ENCODE results near the gene TNS3. TPM values are rescaled to one million over a fixed set of nuclear protein-coding genes. Genes with fewer than 3 reads are reported as not detected.

TNS3 gene
- total RNA-seq, 1 experiment from 2014 or later: 9.5 TPM

GRCh38 chr7:47231627-47232026 lies 350.3 kb downstream of the TNS3 start:
- no peak overlapping the region for H3K18ac ChIP-seq (ENCODE audit: insufficient read length, low read depth, low read length)
- TF ChIP-seq CTCF (conservative IDR thresholded peaks at IDR 0.05): no peak
- H2BK120ac ChIP-seq (ENCODE audit: low read depth, low read length, poor library complexity, severe bottlenecking): no peak overlapping the region
- Mint-ChIP-seq H3K9me3 (peaks cover 0 to 3% of the 10 kb centered on the region in 2 experiments; a peak in 2 of 5 replicates), H3K36me3 (ENCODE audit: insufficient read depth in 1 of 3, low read depth in 3 of 3) (no peaks in the 10 kb centered on the region; a peak in 1 of 7 replicates), H3K4me3 (no peak overlapping the region), H3K4me1 (peaks cover 5% of the 10 kb centered on the region in 2 experiments; a peak in 2 of 4 replicates), H3K27me3 (ENCODE audit: low read depth) (peaks cover 2% of the 10 kb centered on the region), H3K27ac (no peak overlapping the region)
- no peaks in the 10 kb centered on the region for H4K20me1 ChIP-seq (ENCODE audit: control insufficient read depth, insufficient read depth, insufficient read length)
- H3K4me2 ChIP-seq (ENCODE audit: insufficient read depth, insufficient read length, low read length): no peak overlapping the region
- H2BK12ac ChIP-seq (ENCODE audit: insufficient read length, low read depth, low read length): no peak overlapping the region
- H4K5ac ChIP-seq (ENCODE audit: insufficient read length, low read depth, low read length): no peak overlapping the region
- no peaks in the 10 kb centered on the region for H3K9me3 ChIP-seq (ENCODE audit: control insufficient read depth, low read depth, low read length)
- H3K56ac ChIP-seq (ENCODE audit: insufficient read length, low read depth, low read length): no peak overlapping the region
- H3K27me3 ChIP-seq (ENCODE audit: insufficient read depth, low read length): no peaks in the 10 kb centered on the region
- H2AFZ ChIP-seq (ENCODE audit: low read length): no peak overlapping the region
- no peak overlapping the region for H3K4ac ChIP-seq (ENCODE audit: low read depth, low read length)
- no peaks in the 10 kb centered on the region for H3K79me2 ChIP-seq (ENCODE audit: insufficient read depth, low read length)
- no peak overlapping the region for H3K9ac ChIP-seq (ENCODE audit: extremely low read depth, insufficient read length, low read length)
- no peak overlapping the region for H2AK5ac ChIP-seq (ENCODE audit: insufficient read length, low read length)
- H3K23me2 ChIP-seq (ENCODE audit: insufficient read length, low read depth, low read length, poor library complexity, severe bottlenecking): no peaks in the 10 kb centered on the region
- no peaks in the 10 kb centered on the region for H3K79me1 ChIP-seq (ENCODE audit: insufficient read depth, low read depth, low read length, poor library complexity, severe bottlenecking)
- H4K8ac ChIP-seq (replicated peaks; ENCODE audit: insufficient read length, low read depth, low read length): no peak overlapping the region
- no peak overlapping the region for H4K91ac ChIP-seq (ENCODE audit: insufficient read length, low read depth, low read length)
- no peak overlapping the region for H3K23ac ChIP-seq (ENCODE audit: insufficient read length, low read depth, low read length)
- WGBS (ENCODE audit: extremely low coverage, insufficient read length, low lambda C conversion rate): no CpG with 5 or more reads among the region's 1 CpG
- no peak overlapping the region for H2BK15ac ChIP-seq (ENCODE audit: low read depth, low read length)
- H2BK20ac ChIP-seq (ENCODE audit: low read depth, low read length, poor library complexity, severe bottlenecking): no peak overlapping the region
- no peaks in the 10 kb centered on the region; the same call in 1 of the 2 replicates for H3K4me1 ChIP-seq (ENCODE audit: insufficient read depth, low read length)
- no peak for DNase-seq
- no peak overlapping the region for H3K14ac ChIP-seq (ENCODE audit: insufficient read depth, low read length)
- no peak overlapping the region for H3K27ac ChIP-seq (ENCODE audit: insufficient read length, low read depth, low read length)
- no peak overlapping the region for H2BK5ac ChIP-seq (ENCODE audit: insufficient read length, low read length)
- no peak overlapping the region for H3T11ph ChIP-seq (ENCODE audit: low read length)
